Measurements from ENCODE around the gene CFAP45.
A peak's percentile ranks its signal among the peaks of the same experiment; 100 is the strongest.

CFAP45 gene

DNA sequence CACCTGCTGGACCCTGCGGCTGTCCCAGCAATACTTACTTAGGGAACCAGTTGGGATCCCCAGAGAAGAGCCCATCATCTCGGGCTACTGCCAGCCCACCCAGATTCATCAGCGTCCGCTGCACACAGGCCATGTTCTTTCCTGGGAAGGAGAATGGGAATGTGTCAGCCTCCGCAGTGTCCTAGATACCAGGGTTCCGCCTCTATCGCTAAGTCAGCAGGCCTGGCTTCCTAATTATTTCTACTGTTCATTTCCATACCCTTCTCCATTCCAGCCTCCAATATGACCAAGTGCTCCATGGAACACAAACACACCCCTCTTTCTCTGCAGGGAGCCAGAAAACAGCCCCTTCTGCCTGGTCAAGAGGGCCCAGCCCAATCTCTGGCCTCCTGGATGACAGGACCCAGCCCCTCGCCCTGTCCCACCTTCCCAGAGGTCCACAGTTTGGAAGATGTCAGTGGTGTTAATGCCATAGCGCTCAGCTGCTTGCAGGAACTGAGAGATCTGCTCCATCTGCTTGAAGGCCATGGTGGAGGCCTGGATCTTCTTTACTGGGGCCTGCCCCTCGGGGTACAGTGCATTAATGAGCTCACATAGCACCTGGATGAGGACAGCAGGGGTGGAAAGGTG, 19.4 kb upstream of the CFAP45 start:
- H3K4me3 ChIP-seq (ENCODE audit: control insufficient read depth, low read depth, low read length): no peak overlapping the region
- TF ChIP-seq, protein P1, sequence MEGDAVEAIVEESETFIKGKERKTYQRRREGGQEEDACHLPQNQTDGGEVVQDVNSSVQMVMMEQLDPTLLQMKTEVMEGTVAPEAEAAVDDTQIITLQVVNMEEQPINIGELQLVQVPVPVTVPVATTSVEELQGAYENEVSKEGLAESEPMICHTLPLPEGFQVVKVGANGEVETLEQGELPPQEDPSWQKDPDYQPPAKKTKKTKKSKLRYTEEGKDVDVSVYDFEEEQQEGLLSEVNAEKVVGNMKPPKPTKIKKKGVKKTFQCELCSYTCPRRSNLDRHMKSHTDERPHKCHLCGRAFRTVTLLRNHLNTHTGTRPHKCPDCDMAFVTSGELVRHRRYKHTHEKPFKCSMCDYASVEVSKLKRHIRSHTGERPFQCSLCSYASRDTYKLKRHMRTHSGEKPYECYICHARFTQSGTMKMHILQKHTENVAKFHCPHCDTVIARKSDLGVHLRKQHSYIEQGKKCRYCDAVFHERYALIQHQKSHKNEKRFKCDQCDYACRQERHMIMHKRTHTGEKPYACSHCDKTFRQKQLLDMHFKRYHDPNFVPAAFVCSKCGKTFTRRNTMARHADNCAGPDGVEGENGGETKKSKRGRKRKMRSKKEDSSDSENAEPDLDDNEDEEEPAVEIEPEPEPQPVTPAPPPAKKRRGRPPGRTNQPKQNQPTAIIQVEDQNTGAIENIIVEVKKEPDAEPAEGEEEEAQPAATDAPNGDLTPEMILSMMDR (IDR thresholded peaks at IDR 0.05; ENCODE audit: control insufficient read depth, insufficient read depth, low read depth, low read length, missing control alignments): no peak
- no peak for DNase-seq (ENCODE audit: low read depth)

DNA sequence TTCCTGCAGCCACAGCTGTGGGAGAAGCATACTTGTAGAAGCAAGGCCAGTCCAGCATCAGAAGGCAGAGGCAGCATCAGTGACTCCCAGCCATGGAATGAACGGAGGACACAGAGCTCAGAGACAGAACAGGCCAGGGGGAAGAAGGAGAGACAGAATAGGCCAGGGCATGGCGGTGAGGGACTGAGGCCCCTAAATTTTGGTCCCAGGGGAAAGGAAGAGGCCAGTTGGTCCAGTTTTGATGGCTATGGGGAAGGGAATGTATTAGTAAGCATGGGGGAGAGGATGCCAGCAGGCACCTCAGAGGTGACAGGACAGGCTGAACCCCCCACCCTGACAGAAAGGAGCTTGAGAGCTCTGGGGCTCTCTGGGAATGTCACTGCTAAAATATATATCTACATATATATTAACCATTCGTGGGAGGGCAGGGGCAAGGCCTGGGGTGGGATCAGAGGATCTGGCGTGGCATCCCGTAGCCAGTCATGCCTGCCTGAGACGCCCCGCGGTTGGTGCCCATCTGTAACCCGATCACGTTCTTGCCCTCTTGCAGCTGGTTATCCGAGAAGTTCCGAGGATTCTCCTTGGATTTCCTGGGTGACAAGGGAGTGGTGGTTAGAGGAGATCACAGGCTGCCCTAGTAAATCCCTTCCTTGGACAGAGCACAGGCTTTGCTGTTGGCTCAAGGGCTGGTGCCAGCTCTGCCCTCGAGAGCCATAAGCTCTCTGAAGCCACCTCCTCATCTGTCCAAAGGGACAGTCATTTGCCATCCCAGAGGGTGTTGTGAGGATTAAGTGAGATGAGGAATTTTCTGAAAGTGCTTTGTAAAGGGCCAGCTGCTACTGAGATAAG, 18.6 kb upstream of the CFAP45 start:
- H3K4me3 ChIP-seq (ENCODE audit: control insufficient read depth, low read depth, low read length): no peak overlapping the region
- DNase-seq (ENCODE audit: low read depth): no peak
- TF ChIP-seq, protein P1 (IDR thresholded peaks at IDR 0.05; ENCODE audit: control insufficient read depth, insufficient read depth, low read depth, low read length, missing control alignments): no peak

DNA sequence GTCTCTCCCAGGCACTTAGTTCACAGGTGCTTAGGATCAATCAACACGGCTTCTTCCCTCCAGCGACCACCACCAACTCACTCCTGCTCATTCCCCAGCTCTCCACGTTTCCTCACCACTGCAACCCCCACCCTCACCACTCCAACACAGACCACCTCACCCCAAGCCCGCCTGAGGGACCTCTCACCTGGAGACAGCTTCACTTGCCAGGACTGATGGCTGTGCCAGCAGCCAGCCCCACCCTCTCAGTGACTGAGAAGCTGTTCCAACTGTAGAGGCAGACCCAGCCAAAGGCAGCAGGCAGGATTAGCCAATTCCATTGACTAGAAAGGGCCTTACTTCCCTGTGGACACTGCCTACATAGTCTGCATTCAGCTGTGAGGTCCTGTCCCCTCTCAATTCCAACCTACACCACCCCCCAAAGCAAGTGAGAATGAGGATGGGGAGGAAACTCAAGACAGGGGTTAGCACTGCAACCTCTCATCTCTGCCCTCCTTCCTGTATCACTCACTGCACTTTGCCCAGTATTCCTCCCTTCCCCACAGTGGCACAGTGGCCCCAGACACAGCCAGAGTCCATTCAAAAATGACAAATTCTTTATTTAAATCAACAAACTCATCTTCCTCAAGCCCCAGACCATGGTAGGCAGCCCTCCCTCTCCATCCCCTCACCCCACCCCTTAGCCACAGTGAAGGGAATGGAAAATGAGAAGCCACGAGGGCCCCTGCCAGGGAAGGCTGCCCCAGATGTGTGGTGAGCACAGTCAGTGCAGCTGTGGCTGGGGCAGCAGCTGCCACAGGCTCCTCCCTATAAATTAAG, 17.8 kb upstream of the CFAP45 start:
- TF ChIP-seq, protein P1 (IDR thresholded peaks at IDR 0.05; ENCODE audit: control insufficient read depth, insufficient read depth, low read depth, low read length, missing control alignments): no peak
- H3K4me3 ChIP-seq (ENCODE audit: control insufficient read depth, low read depth, low read length): no peak overlapping the region
- DNase-seq (ENCODE audit: low read depth): no peak

DNA sequence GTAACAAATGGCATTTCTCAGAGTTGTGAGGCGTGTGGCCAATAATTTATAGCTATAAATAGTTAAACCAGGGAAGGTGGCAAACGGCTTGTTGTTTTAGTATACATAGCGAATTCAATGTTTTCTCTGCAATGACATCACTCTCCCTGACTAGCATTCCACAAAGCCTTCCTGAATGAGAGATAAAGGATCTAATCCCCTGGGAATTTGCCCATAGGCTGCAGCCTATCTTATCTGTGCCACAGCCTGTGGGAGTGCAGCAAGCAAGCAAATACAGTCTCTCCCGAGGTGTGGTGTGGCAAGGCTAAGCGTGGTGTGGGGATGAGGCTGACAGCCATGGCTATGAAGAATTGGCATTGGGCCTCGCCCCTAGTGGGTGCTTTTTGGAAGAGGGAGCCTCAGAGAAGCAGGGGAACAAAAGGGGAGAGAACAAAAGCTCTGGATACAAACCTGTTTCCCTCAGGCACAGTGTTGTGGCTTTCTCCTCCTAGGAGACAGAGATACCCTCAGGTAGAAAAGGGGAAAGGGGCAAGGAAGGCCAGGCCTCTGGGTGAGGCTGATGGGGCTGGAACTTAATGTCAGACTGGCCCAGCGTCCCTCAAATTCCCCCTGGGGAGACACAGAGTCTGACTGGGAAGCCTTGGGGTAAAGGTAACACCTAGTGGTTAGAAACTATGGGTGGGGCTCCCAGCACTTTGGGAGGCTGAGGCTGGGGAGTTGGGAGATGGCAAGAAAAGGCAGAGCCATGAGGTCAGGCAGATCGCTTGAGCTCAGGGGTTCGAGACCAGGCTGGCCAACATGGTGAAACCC, 16.5 kb upstream of the CFAP45 start:
- TF ChIP-seq, protein P1 (IDR thresholded peaks at IDR 0.05; ENCODE audit: control insufficient read depth, insufficient read depth, low read depth, low read length, missing control alignments): peak; percentile 7
- H3K4me3 ChIP-seq (ENCODE audit: control insufficient read depth, low read depth, low read length): no peak overlapping the region
- peak; percentile 55 for DNase-seq (ENCODE audit: low read depth)

DNA sequence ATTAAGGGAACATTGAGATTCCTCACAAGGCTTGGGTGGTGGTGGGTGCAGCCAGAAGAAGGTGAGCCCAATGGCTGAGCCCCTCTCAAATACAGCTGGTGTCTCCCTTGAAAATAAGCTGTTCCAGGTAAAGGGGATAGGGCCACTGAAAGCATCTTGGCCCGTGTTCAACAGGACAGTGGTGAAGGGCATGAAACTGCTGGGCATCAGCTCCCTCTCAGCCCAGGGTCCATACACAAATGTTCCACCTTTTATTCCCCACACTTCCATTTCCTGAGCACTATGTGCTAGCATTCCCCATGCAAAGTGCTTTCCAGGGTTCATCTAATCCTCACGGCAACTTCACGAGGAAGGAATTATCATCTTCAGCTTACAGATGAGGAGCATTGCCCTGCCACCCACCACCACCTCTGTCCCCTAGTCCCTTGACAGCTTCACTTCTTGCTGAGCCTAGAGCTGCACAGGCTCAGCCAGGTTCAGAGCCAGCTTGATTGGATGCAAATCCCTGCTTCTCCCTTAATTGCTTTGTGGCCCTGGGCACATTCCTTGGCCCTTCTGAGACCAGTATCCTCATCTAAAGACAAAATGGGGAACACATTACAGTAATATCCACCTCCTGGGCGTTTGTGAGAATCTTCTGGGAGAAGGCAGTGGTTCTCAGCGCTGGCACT, 15.7 kb upstream of the CFAP45 start:
- TF ChIP-seq, protein P1 (IDR thresholded peaks at IDR 0.05; ENCODE audit: control insufficient read depth, insufficient read depth, low read depth, low read length, missing control alignments): no peak
- H3K4me3 ChIP-seq (ENCODE audit: control insufficient read depth, low read depth, low read length): no peak overlapping the region
- no peak for DNase-seq (ENCODE audit: low read depth)
